Activated B cell treated with CpG ODN at 0.5 μM for 24 hours (primary cell): ENCODE data around the gene SPAG6. TPM values are rescaled to one million over a fixed set of nuclear protein-coding genes. Genes with fewer than 3 reads are reported as not detected.

Experiments
- ATAC-seq: fragments of 200-7000 bp; cut with Tn5 transposase; one replicate; pipeline ENCODE4 v1.10.0; 2021; ENCODE audit warnings: low read depth, mild to moderate bottlenecking, moderate library complexity
- CTCF ChIA-PET: fragments of 350-600 bp; sonication (Branson Sonifier 250); formaldehyde crosslinking; loops from one replicate; lab custom pipeline; 2021; ENCODE audit warnings: antibody characterized with exemption; lab: Charles Lee
- POLR2A ChIA-PET: fragments of 350-600 bp; sonication (Branson Sonifier 250); formaldehyde crosslinking; loops from one replicate; lab custom pipeline; 2021; ENCODE audit warnings: antibody characterized with exemption; lab: Charles Lee
- DNase-seq: peaks from one replicate; pipeline ENCODE4 v3.0.0; 2022
- H3K27ac Mint-ChIP-seq: one replicate; pipeline ENCODE4 v1.8.0; 2020; ENCODE audit warnings: mixed read lengths
- H3K27me3 Mint-ChIP-seq: one replicate; pipeline ENCODE4 v1.8.0; 2021; ENCODE audit warnings: mixed read lengths
- H3K36me3 Mint-ChIP-seq: one replicate; pipeline ENCODE4 v1.8.0; 2021; ENCODE audit warnings: low read depth, mixed read lengths
- H3K4me1 Mint-ChIP-seq: one replicate; pipeline ENCODE4 v1.8.0; 2021; ENCODE audit warnings: mixed read lengths
- H3K4me3 Mint-ChIP-seq: one replicate; pipeline ENCODE4 v1.8.0; 2020; ENCODE audit warnings: mild to moderate bottlenecking, mixed read lengths
- H3K9me3 Mint-ChIP-seq: one replicate; pipeline ENCODE4 v1.8.0; 2020; ENCODE audit warnings: mixed read lengths
- intact Hi-C: fragments of 100-400 bp; cut with micrococcal nuclease; formaldehyde crosslinking; loops from one replicate; pipeline ENCODE4 v1.15.1; 2024
- total RNA-seq: library from RNA; stranded (reverse); gene quantifications from 2 replicates; pipeline ENCODE4 v1.2.3, GENCODE V29; 2022
- TF ChIP-seq, protein P1 (sequence below): fragments of 200-600 bp; IDR thresholded peaks from one replicate; pipeline ENCODE4 v1.8.0; 2022; ENCODE audit warnings: antibody characterized with exemption, mild to moderate bottlenecking

Gene SPAG6
- total RNA-seq, 1 donor from 2014 or later: 0.62 TPM

GRCh38 chr10:22453320-22453719, 108.0 kb downstream of the SPAG6 start:
- TF ChIP-seq, protein P1, sequence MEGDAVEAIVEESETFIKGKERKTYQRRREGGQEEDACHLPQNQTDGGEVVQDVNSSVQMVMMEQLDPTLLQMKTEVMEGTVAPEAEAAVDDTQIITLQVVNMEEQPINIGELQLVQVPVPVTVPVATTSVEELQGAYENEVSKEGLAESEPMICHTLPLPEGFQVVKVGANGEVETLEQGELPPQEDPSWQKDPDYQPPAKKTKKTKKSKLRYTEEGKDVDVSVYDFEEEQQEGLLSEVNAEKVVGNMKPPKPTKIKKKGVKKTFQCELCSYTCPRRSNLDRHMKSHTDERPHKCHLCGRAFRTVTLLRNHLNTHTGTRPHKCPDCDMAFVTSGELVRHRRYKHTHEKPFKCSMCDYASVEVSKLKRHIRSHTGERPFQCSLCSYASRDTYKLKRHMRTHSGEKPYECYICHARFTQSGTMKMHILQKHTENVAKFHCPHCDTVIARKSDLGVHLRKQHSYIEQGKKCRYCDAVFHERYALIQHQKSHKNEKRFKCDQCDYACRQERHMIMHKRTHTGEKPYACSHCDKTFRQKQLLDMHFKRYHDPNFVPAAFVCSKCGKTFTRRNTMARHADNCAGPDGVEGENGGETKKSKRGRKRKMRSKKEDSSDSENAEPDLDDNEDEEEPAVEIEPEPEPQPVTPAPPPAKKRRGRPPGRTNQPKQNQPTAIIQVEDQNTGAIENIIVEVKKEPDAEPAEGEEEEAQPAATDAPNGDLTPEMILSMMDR: no peak
- H3K36me3 Mint-ChIP-seq: no peaks in the 10 kb centered on the region
- H3K4me3 Mint-ChIP-seq: no peak overlapping the region
- peaks cover 29% of the 10 kb centered on the region for H3K4me1 Mint-ChIP-seq
- no peak overlapping the region for H3K27ac Mint-ChIP-seq
- ChIA-PET CTCF (no interaction called here), POLR2A (interaction anchor here (5.9 kb wide), 1 partner anchor 16 kb away, joined by 86 read pairs; no protein-coding TSS in a partner anchor)
- DNase-seq (no peak), ATAC-seq (no peak)
- intact Hi-C loops: no loop called here
- no peaks in the 10 kb centered on the region for H3K27me3 Mint-ChIP-seq
- no peaks in the 10 kb centered on the region for H3K9me3 Mint-ChIP-seq

DNA sequence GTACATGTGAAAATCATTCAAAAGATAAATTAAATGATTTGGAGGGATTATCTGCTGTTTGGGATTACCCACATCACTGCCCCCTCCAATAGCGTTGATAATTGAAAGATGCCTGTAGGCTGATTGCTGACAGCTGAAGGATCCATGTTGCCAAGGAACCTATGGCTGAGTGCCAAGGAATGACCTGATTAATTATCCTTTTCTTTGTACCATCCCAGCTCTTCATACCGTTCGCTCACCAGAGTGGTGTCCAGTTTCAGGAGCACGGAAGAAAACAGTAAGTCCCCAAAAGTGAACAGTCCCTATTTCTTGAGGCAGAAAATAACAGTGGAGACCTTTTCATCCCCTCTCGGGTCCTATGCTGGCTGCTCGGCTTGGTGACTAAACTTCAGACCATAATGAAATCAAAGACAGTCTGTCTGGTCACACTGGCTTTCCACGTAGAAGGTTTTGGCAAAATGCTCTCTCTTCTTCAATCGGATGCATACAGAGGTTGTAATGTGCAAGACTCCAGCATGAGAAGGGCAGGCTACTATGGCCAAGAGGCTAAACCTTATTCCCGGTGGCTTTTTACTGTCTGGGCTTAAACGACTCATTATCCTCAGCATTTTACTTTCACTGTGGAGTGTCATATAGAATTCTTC, 108.8 kb downstream of the SPAG6 start:
- ChIA-PET POLR2A (interaction anchor here (0.6 to 5.9 kb wide), 3 partner anchors 17 to 75 kb away, joined by 3 to 86 read pairs (median 8); no protein-coding TSS in a partner anchor), CTCF (interaction anchor here (0.7 to 1.3 kb wide), 2 partner anchors 17 to 18 kb away, joined by 3 to 4 read pairs; no protein-coding TSS in a partner anchor)
- intact Hi-C loops: loop anchor here (1.0 kb wide), 1 partner anchor 17 kb away; no protein-coding TSS in a partner anchor

DNA sequence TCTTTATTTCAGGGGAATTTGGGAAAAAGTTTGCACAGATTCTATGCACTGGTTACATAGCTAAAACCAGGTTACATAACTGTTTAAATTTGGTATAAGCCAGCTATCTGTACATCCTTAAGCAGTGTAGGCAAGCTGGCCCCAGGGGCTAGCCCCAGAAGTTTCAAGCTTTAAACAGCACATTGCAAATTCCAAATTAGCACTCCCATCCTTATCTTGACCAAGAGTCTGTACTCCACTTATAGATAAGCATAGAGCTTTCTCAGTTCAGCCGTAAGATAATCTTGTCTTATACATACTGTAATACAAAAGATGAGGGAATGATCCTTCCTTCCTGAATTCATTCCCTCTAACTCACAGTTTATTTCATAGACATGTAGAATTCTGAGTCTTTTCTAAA, 109.3 kb downstream of the SPAG6 start:
- Mint-ChIP-seq H3K9me3 (no peaks in the 10 kb centered on the region), H3K36me3 (no peaks in the 10 kb centered on the region), H3K4me1 (peaks cover 34% of the 10 kb centered on the region), H3K27ac (peak overlapping the region; percentile 85), H3K27me3 (no peaks in the 10 kb centered on the region), H3K4me3 (peak overlapping the region; percentile 46)
- intact Hi-C loops: loop anchor here (1.0 kb wide), 2 partner anchors 8 to 17 kb away; no protein-coding TSS in a partner anchor
- peak; percentile 23 for ATAC-seq
- TF ChIP-seq, protein P1: no peak
- ChIA-PET POLR2A (interaction anchor here (0.6 to 5.9 kb wide), 4 partner anchors 9 to 75 kb away, joined by 3 to 86 read pairs (median 6); no protein-coding TSS in a partner anchor), CTCF (interaction anchor here (0.7 to 1.3 kb wide), 2 partner anchors 18 kb away, joined by 3 to 4 read pairs; no protein-coding TSS in a partner anchor)
- DNase-seq: no peak

More for the DNA sequence above, 108.8 kb downstream of the SPAG6 start:
- no peak for ATAC-seq
- Mint-ChIP-seq H3K9me3 (no peaks in the 10 kb centered on the region), H3K36me3 (no peaks in the 10 kb centered on the region), H3K27me3 (no peaks in the 10 kb centered on the region), H3K4me3 (no peak overlapping the region), H3K27ac (peak overlapping the region; percentile 30), H3K4me1 (peaks cover 29% of the 10 kb centered on the region)
- DNase-seq: no peak
- TF ChIP-seq, protein P1: no peak

DNA sequence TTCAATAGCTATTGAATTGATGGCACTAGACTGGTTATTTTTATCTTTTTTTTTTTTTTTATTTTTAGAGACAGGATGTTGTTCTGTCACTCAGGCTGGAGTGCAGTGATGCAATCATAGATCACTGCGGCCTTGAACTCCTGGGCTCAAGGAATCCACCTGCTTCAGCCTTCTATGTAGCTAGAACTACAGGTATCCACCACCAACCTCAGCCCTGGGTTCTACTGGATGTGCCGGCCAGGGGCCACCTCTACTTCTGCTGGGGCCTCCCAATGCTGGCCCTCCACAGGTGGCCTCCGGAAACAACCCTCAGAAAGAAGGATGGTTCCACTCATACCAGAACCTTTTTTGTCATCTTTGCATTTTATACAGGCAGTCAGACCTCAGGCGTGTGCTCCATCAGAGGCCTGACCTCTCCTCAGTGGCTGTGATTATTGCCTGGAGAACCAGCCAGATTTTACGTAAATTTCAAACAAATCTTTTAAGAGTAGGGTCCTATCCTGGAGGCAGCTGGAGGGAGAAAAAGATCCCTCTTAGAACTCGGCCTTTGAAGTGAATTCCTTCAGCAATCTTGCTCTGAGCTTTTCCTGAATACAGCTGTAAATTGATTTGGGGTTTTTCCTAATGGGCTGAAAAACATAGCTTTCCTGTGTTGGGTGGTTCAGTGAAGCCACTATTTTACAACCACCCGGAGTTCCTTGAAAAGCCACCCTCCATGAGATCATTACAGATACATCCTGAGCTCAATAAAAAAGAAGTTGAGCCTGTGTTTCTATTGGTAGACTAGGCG, 110.0 kb downstream of the SPAG6 start:
- ChIA-PET POLR2A (interaction anchor here (0.6 to 5.9 kb wide), 6 partner anchors 9 to 542 kb away, joined by 3 to 86 read pairs (median 4); no protein-coding TSS in a partner anchor), CTCF (interaction anchor here (0.7 to 1.3 kb wide), 2 partner anchors 17 to 19 kb away, joined by 3 to 4 read pairs; no protein-coding TSS in a partner anchor)
- TF ChIP-seq, protein P1: no peak
- DNase-seq (no peak), ATAC-seq (peak; percentile 75)
- peak overlapping the region; percentile 85 for H3K27ac Mint-ChIP-seq
- H3K4me1 Mint-ChIP-seq: peaks cover 36% of the 10 kb centered on the region
- no peaks in the 10 kb centered on the region for H3K36me3 Mint-ChIP-seq
- intact Hi-C loops: loop anchor here (1.0 kb wide), 1 partner anchor 9 kb away; no protein-coding TSS in a partner anchor
- no peaks in the 10 kb centered on the region for H3K9me3 Mint-ChIP-seq
- peak overlapping the region; percentile 46 for H3K4me3 Mint-ChIP-seq
- no peaks in the 10 kb centered on the region for H3K27me3 Mint-ChIP-seq
